PC-3 (cell line): Measurements from ENCODE around the gene RAD50.

ENCODE experiments used
- CTCF ChIP-seq: fragments of 300-600 bp; sonication (generic); conservative IDR thresholded peaks from 2 replicates; pipeline ENCODE4 v1.5.1; 2017; ENCODE audit warnings: antibody characterized with exemption, low read depth, mild to moderate bottlenecking, low read length
- EZH2 ChIP-seq: fragments of 300-600 bp; sonication (generic); IDR thresholded peaks from one replicate; pipeline ENCODE4 v1.6.1; 2017; ENCODE audit warnings: antibody characterized with exemption, mild to moderate bottlenecking, low read length; ENCODE audit not compliant: unreplicated experiment
- EZH2phosphoT487 ChIP-seq: fragments of 300-600 bp; sonication (generic); IDR thresholded peaks from 2 replicates; pipeline ENCODE4 v1.6.1; 2018; ENCODE audit warnings: mild to moderate bottlenecking, antibody characterized with exemption, low read length, borderline replicate concordance

- TF ChIP-seq CTCF: no peak
- no peak for TF ChIP-seq EZH2phosphoT487
- no peak for TF ChIP-seq EZH2
Observed at GRCh38 chr5:132576123-132576522, 19.3 kb downstream of the RAD50 start.
